A673 (cell line): ENCODE measurements around the gene BUB1. TPM values are rescaled to one million over a fixed set of nuclear protein-coding genes. Genes with fewer than 3 reads are reported as not detected.
A peak's percentile ranks its signal among the peaks of the same experiment; 100 is the strongest.

Experiments used
- BruUV-seq: library from RNA; stranded (reverse); fragments of 400-500 nt; replicated peaks from 2 replicates; lab custom pipeline; 2021; lab: Mats Ljungman, UMichigan
- CTCF ChIA-PET: fragments of 300-600 bp; sonication (Branson Sonifier 250); formaldehyde crosslinking; loops from one replicate; lab custom pipeline; 2022; ENCODE audit warnings: antibody characterized with exemption; lab: Charles Lee
- POLR2A ChIA-PET: fragments of 300-600 bp; sonication (Branson Sonifier 250); formaldehyde crosslinking; loops from one replicate; lab custom pipeline; 2022; ENCODE audit warnings: antibody characterized with exemption; ENCODE audit not compliant: low non-redundant PET; lab: Charles Lee
- DNase-seq: peaks from one replicate; pipeline ENCODE4 v3.0.0-alpha.2; 2015; ENCODE audit warnings: low spot score
- H3K27ac ChIP-seq: fragments of 200-600 bp; sonication (generic); 2 replicates; pipeline ENCODE4 v1.5.1; 2016; ENCODE audit warnings: mixed run types, low read depth, mild to moderate bottlenecking, mixed read lengths, antibody characterized with exemption, low read length; ENCODE audit not compliant: poor library complexity, severe bottlenecking
- H3K27me3 ChIP-seq: fragments of 200-600 bp; sonication (generic); replicated peaks from 2 replicates; pipeline ENCODE4 v1.6.1; 2017; ENCODE audit warnings: mixed run types, low read depth, mild to moderate bottlenecking, mixed read lengths, antibody characterized with exemption, low read length; ENCODE audit not compliant: insufficient read depth, poor library complexity
- H3K36me3 ChIP-seq: fragments of 200-600 bp; sonication (generic); 2 replicates; pipeline ENCODE4 v1.6.1; 2016; ENCODE audit warnings: mixed run types, mild to moderate bottlenecking, mixed read lengths, antibody characterized with exemption, low read length; ENCODE audit not compliant: insufficient read depth, poor library complexity, severe bottlenecking
- H3K4me1 ChIP-seq: fragments of 200-600 bp; sonication (generic); 2 replicates; pipeline ENCODE4 v1.6.1; 2017; ENCODE audit warnings: mixed run types, mild to moderate bottlenecking, mixed read lengths, antibody characterized with exemption, low read length; ENCODE audit not compliant: insufficient read depth, poor library complexity, severe bottlenecking
- H3K4me3 ChIP-seq: fragments of 200-600 bp; sonication (generic); 2 replicates; pipeline ENCODE4 v1.5.1; 2016; ENCODE audit warnings: low read depth, mixed run types, mild to moderate bottlenecking, mixed read lengths, low read length; ENCODE audit not compliant: poor library complexity, severe bottlenecking
- H3K9me3 ChIP-seq: fragments of 200-600 bp; sonication (generic); 2 replicates; pipeline ENCODE4 v1.6.1; 2016; ENCODE audit warnings: mixed run types, low read depth, mild to moderate bottlenecking, mixed read lengths, antibody characterized with exemption, low read length; ENCODE audit not compliant: poor library complexity, severe bottlenecking
- EZH2 ChIP-seq: fragments of 200-600 bp; sonication (generic); IDR thresholded peaks from 2 replicates; pipeline ENCODE4 v1.6.1; 2017; ENCODE audit warnings: borderline replicate concordance, low read depth, mild to moderate bottlenecking, mixed read lengths, antibody characterized with exemption, low read length; ENCODE audit not compliant: poor library complexity, severe bottlenecking
- intact Hi-C: fragments of 100-400 bp; cut with micrococcal nuclease; formaldehyde crosslinking; loops from one replicate; pipeline ENCODE4 v1.10.0; 2022; ENCODE audit not compliant: unreplicated experiment
- total RNA-seq: library from RNA; stranded (reverse); gene quantifications from 2 replicates; pipeline ENCODE4 v1.2.3, GENCODE V29; 2021
- TF ChIP-seq, protein P1 (sequence below): fragments of 300-800, 200-600 bp; sonication (generic); conservative IDR thresholded peaks from 2 replicates; pipeline ENCODE4 v1.5.1; 2017; ENCODE audit warnings: low read depth, mild to moderate bottlenecking, antibody characterized with exemption, low read length, moderate library complexity, mixed read lengths

Gene BUB1
- total RNA-seq, 1 experiment from 2014 or later: 98.0 TPM

GRCh38 chr2:110660558-110660957 is 17.3 kb downstream of the BUB1 start:
- no peak for DNase-seq
- Histone ChIP-seq H3K27ac (no peak overlapping the region), H3K27me3 (no peaks in the 10 kb centered on the region), H3K9me3 (no peaks in the 10 kb centered on the region), H3K4me3 (no peak overlapping the region), H3K36me3 (peaks cover 96% of the 10 kb centered on the region), H3K4me1 (no peaks in the 10 kb centered on the region)
- POLR2A ChIA-PET: no interaction called here
- CTCF ChIA-PET: no interaction called here
- intact Hi-C loops: no loop called here
- TF ChIP-seq, protein P1, sequence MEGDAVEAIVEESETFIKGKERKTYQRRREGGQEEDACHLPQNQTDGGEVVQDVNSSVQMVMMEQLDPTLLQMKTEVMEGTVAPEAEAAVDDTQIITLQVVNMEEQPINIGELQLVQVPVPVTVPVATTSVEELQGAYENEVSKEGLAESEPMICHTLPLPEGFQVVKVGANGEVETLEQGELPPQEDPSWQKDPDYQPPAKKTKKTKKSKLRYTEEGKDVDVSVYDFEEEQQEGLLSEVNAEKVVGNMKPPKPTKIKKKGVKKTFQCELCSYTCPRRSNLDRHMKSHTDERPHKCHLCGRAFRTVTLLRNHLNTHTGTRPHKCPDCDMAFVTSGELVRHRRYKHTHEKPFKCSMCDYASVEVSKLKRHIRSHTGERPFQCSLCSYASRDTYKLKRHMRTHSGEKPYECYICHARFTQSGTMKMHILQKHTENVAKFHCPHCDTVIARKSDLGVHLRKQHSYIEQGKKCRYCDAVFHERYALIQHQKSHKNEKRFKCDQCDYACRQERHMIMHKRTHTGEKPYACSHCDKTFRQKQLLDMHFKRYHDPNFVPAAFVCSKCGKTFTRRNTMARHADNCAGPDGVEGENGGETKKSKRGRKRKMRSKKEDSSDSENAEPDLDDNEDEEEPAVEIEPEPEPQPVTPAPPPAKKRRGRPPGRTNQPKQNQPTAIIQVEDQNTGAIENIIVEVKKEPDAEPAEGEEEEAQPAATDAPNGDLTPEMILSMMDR: no peak
- no peak for TF ChIP-seq EZH2
- BruUV-seq: no TSS peak

DNA sequence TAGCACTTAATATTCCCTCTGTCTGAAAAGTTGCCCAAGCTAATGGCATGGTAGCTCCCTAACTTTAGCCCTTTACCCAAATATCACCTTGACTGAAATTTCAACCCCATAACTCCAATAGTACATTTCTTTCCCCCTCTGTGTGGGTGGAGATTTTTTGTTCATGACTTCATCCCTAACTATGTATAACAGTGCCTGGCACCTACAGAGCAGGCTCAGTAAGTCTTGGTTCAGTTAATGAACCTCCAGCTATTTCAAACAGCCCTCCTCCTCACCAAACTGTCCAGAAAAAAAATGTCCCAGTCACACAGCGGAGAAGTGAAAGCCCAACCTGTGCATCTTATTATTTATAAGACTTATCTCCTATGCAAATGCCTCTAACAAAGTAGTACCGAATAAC is 18.6 kb downstream of the BUB1 start:
- no TSS peak for BruUV-seq
- intact Hi-C loops: no loop called here
- TF ChIP-seq EZH2: no peak
- TF ChIP-seq, protein P1: no peak
- peaks cover 96% of the 10 kb centered on the region for H3K36me3 ChIP-seq
- H3K9me3 ChIP-seq: no peaks in the 10 kb centered on the region
- no peak overlapping the region for H3K27ac ChIP-seq
- H3K4me3 ChIP-seq: no peak overlapping the region
- H3K27me3 ChIP-seq: no peaks in the 10 kb centered on the region
- H3K4me1 ChIP-seq: no peaks in the 10 kb centered on the region
- DNase-seq: no peak
- POLR2A ChIA-PET: no interaction called here
- CTCF ChIA-PET: no interaction called here

DNA sequence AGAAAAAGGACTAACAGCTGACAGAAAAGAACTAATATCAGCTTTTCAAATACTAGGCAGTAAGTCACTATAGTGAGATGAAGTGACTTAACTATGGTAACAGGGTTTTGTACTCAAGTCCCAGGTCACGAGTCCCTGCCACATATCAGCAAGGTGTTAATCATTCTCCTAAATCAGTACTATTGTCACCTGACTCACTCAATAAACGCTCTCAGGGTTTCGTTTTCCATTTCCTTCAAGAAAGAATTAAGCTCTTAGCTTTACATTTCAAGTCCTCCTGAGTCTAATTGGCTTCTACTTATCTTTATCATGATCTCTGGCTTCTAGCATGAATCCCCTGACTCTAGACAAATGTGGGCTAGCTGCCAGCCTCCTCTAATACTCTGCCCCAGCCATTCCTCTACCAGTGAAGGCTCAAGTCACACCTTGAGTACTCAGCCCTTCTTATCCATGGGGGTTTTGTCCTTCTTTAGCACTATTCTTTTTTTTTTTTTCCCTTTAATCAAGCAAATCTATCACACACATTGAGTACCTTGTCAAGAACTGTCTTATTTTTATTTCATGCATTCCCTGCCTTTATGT is 20.0 kb downstream of the BUB1 start:
- Histone ChIP-seq H3K27ac (no peak overlapping the region), H3K4me1 (no peaks in the 10 kb centered on the region), H3K4me3 (no peak overlapping the region), H3K9me3 (no peaks in the 10 kb centered on the region), H3K27me3 (no peaks in the 10 kb centered on the region), H3K36me3 (peaks cover 99% of the 10 kb centered on the region)
- no TSS peak for BruUV-seq
- TF ChIP-seq, protein P1: no peak
- TF ChIP-seq EZH2: no peak
- ChIA-PET CTCF (no interaction called here), POLR2A (no interaction called here)
- intact Hi-C loops: no loop called here
- DNase-seq: peak; percentile 15
